ENCODE measurements around the gene COMMD1. TPM values are rescaled to one million over a fixed set of nuclear protein-coding genes. Genes with fewer than 3 reads are reported as not detected.
"Not testable (repeated sequence)": the region's sequence is repeated elsewhere in the genome, so short reads cannot be mapped to it uniquely, and the experiment has no call there.

Gene COMMD1
- polyA plus RNA-seq, 5 donors, result 47.5 to 91.7 (median 84.9) TPM

GRCh38 chr2:61961231-61961901, 55.9 kb downstream of the COMMD1 start:
- no peak for DNase-seq

GRCh38 chr2:61962095-61962984, 56.9 kb downstream of the COMMD1 start:
- DNase-seq, result no peak

- DNase-seq, result no peak
Measured at GRCh38 chr2:61966087-61966727, 60.7 kb downstream of the COMMD1 start.

GRCh38 chr2:61967262-61967661, 61.8 kb downstream of the COMMD1 start:
- no peak for DNase-seq

GRCh38 chr2:61969376-61969775, 63.9 kb downstream of the COMMD1 start:
- no peak for DNase-seq

GRCh38 chr2:61970807-61971556, 65.5 kb downstream of the COMMD1 start:
- no peak for DNase-seq

GRCh38 chr2:61978522-61978921, 73.0 kb downstream of the COMMD1 start:
- DNase-seq, result peak; percentile 13 to 26

- no peak for DNase-seq
Measured at GRCh38 chr2:61980758-61981157, 75.3 kb downstream of the COMMD1 start.

GRCh38 chr2:61984682-61985081, 79.2 kb downstream of the COMMD1 start:
- DNase-seq, result no peak

- DNase-seq, result no peak
Measured at GRCh38 chr2:61988462-61989366, 83.2 kb downstream of the COMMD1 start.

- peak; percentile 38 to 45 for DNase-seq
Measured at GRCh38 chr2:61993422-61994024, 88.0 kb downstream of the COMMD1 start.

GRCh38 chr2:61994531-61994930, 89.1 kb downstream of the COMMD1 start:
- peak; percentile 33 to 39 for DNase-seq

GRCh38 chr2:61995065-61995464, 89.6 kb downstream of the COMMD1 start:
- no peak for DNase-seq

GRCh38 chr2:61995515-61995914, 90.0 kb downstream of the COMMD1 start:
- DNase-seq, result no peak

- no peak for DNase-seq
Measured at GRCh38 chr2:61998426-61998825, 93.0 kb downstream of the COMMD1 start.

GRCh38 chr2:62000538-62000937, 95.1 kb downstream of the COMMD1 start:
- no peak for DNase-seq

GRCh38 chr2:62001431-62001830, 96.0 kb downstream of the COMMD1 start:
- no peak for DNase-seq

GRCh38 chr2:62004428-62004827, 99.0 kb downstream of the COMMD1 start:
- DNase-seq, result not testable (repeated sequence)

GRCh38 chr2:62007555-62007954, 102.1 kb downstream of the COMMD1 start:
- no peak for DNase-seq

GRCh38 chr2:62010632-62011256, 105.3 kb downstream of the COMMD1 start:
- DNase-seq, result no peak

Data from right lung (tissue), 5 donors.